ENCODE measurements around the gene TUBE1. TPM values are rescaled to one million over a fixed set of nuclear protein-coding genes. Genes with fewer than 3 reads are reported as not detected.

The TUBE1 gene
- polyA plus RNA-seq, 2 of the 4 experiments (the other 2 are of a cell fraction) = 6.8 to 32.5 TPM

GRCh38 chr6:112027942-112028674 is 59.2 kb downstream of the TUBE1 start (continued):
- TF ChIP-seq, protein P1, sequence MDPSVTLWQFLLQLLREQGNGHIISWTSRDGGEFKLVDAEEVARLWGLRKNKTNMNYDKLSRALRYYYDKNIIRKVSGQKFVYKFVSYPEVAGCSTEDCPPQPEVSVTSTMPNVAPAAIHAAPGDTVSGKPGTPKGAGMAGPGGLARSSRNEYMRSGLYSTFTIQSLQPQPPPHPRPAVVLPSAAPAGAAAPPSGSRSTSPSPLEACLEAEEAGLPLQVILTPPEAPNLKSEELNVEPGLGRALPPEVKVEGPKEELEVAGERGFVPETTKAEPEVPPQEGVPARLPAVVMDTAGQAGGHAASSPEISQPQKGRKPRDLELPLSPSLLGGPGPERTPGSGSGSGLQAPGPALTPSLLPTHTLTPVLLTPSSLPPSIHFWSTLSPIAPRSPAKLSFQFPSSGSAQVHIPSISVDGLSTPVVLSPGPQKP (IDR thresholded peaks at IDR 0.05; ENCODE audit: low read depth, low read length) = no peak
- TF ChIP-seq JUN (IDR thresholded peaks at IDR 0.05) = no peak

GRCh38 chr6:112026933-112027332 is 60.3 kb downstream of the TUBE1 start:
- ChIA-PET POLR2A (no interaction called here), CTCF (interaction anchor here (0.8 to 1.5 kb wide), 2 partner anchors 29 to 318 kb away, joined by 3 to 5 read pairs; no protein-coding TSS in a partner anchor)
- ATAC-seq (no peak), DNase-seq (ENCODE audit: low read depth in 1 of 2, low spot score in 1 of 2) (no peak), FAIRE-seq (no peak)
- Histone ChIP-seq H3K9me3 (no peaks in the 10 kb centered on the region), H3K4me2 (no peak overlapping the region), H3K27ac (no peak overlapping the region), H3K4me3 (no peak overlapping the region), H3K4me1 (no peaks in the 10 kb centered on the region)
- TF ChIP-seq RNF2 (IDR thresholded peaks at IDR 0.05; ENCODE audit: borderline replicate concordance, low read depth) (no peak), ZSCAN20 (CRISPR knock-in tag; IDR thresholded peaks at IDR 0.05) (no peak), ZC3H11A (IDR thresholded peaks at IDR 0.05) (no peak), ZFP36 (IDR thresholded peaks at IDR 0.05; ENCODE audit: borderline replicate concordance, partially characterized antibody) (no peak)
- 48% methylated on average over 4 of the region's 4 CpGs for WGBS (ENCODE audit: missing lambda C conversion rate)

DNA sequence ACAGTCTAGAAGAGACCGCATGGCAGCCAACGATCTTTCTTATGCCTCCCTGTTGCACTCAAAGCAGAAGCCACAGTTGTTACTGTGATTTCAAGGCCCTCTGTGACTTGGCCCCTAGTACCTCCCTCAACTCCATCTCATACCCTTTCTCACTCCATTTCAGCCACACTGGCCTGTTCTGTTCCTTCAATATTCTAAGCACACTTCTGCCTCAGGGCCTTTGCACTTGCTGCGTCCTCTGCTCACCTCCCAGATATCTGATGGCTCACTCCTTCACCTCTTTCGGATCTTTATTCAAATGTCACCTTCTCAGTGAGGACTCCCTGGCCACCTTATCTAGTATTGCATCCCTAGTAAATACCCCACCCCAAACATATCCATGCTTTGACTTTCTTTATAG is 62.8 kb downstream of the TUBE1 start:
- no peak for ATAC-seq
- 64% methylated on average over 4 of the region's 4 CpGs for WGBS (ENCODE audit: missing lambda C conversion rate)
- CTCF ChIA-PET = interaction anchor here (1.0 kb wide), 1 partner anchor 19 kb away, joined by 4 read pairs; no protein-coding TSS in a partner anchor
- DNase-seq (ENCODE audit: low read depth in 1 of 2, low spot score in 1 of 2) = no peak
- Histone ChIP-seq H3K4me3 (no peak overlapping the region), H3K9me3 (no peaks in the 10 kb centered on the region), H3K4me1 (no peaks in the 10 kb centered on the region), H3K27ac (no peak overlapping the region), H3K4me2 (no peak overlapping the region)
- no peak for TF ChIP-seq RARB (CRISPR knock-in tag; IDR thresholded peaks at IDR 0.05)
- TF ChIP-seq CHD2 (IDR thresholded peaks at IDR 0.05; ENCODE audit: low read length, partially characterized antibody) = no peak
- no peak for TF ChIP-seq CEBPB (IDR thresholded peaks at IDR 0.05)
- no peak for TF ChIP-seq HOXB5 (CRISPR knock-in tag; IDR thresholded peaks at IDR 0.05)
- TF ChIP-seq, protein P2, sequence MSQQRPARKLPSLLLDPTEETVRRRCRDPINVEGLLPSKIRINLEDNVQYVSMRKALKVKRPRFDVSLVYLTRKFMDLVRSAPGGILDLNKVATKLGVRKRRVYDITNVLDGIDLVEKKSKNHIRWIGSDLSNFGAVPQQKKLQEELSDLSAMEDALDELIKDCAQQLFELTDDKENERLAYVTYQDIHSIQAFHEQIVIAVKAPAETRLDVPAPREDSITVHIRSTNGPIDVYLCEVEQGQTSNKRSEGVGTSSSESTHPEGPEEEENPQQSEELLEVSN (IDR thresholded peaks at IDR 0.05; ENCODE audit: borderline replicate concordance, low read depth) = no peak
- TF ChIP-seq POLR2A (IDR thresholded peaks at IDR 0.05; ENCODE audit: low read length) = no peak
- TF ChIP-seq EP300 (IDR thresholded peaks at IDR 0.05) = no peak
- TF ChIP-seq CHD4 (IDR thresholded peaks at IDR 0.05; ENCODE audit: borderline replicate concordance) = no peak
- FAIRE-seq = no peak
- POLR2A ChIA-PET = no interaction called here

DNA sequence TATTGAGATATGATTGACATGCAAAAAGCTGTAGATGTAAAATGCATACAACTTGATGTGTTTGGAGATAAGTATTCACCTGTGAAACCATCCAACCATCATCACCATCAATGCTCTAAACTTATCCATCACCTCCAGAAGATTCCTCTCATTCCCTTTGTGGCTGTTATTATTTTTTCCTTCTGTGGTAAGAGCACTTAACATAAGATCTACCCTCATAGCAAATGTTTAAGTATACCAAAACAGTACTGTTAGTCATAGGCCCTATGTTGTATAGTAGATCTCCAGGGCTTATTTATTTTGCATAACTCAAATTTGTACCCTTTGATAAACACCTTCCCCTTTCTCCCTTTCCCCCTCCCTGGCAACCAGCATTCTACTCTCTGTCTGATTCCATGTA is 64.5 kb downstream of the TUBE1 start:
- no peak for TF ChIP-seq MAX (IDR thresholded peaks at IDR 0.05)
- TF ChIP-seq ZFP36 (IDR thresholded peaks at IDR 0.05; ENCODE audit: borderline replicate concordance, partially characterized antibody) = no peak
- no peak for TF ChIP-seq RFX5 (IDR thresholded peaks at IDR 0.05)
- no peak for TF ChIP-seq MAZ (IDR thresholded peaks at IDR 0.05; ENCODE audit: borderline replicate concordance, low read depth, low read length)
- POLR2A ChIA-PET = no interaction called here
- DNase-seq (ENCODE audit: low read depth in 1 of 2, low spot score in 1 of 2) (no peak), FAIRE-seq (no peak), ATAC-seq (no peak)
- Histone ChIP-seq H3K4me1 (no peaks in the 10 kb centered on the region), H3K27ac (no peak overlapping the region), H3K4me3 (no peak overlapping the region), H3K4me2 (no peak overlapping the region), H3K9me3 (no peaks in the 10 kb centered on the region)
- CTCF ChIA-PET = interaction anchor here (1.1 kb wide), 1 partner anchor 25 kb away, joined by 3 read pairs; no protein-coding TSS in a partner anchor
